ENCODE data around the gene MAPK11.

The MAPK11 gene

GRCh38 chr22:50307890-50308596 is 37.9 kb upstream of the MAPK11 start:
- DNase-seq: no peak

DNA sequence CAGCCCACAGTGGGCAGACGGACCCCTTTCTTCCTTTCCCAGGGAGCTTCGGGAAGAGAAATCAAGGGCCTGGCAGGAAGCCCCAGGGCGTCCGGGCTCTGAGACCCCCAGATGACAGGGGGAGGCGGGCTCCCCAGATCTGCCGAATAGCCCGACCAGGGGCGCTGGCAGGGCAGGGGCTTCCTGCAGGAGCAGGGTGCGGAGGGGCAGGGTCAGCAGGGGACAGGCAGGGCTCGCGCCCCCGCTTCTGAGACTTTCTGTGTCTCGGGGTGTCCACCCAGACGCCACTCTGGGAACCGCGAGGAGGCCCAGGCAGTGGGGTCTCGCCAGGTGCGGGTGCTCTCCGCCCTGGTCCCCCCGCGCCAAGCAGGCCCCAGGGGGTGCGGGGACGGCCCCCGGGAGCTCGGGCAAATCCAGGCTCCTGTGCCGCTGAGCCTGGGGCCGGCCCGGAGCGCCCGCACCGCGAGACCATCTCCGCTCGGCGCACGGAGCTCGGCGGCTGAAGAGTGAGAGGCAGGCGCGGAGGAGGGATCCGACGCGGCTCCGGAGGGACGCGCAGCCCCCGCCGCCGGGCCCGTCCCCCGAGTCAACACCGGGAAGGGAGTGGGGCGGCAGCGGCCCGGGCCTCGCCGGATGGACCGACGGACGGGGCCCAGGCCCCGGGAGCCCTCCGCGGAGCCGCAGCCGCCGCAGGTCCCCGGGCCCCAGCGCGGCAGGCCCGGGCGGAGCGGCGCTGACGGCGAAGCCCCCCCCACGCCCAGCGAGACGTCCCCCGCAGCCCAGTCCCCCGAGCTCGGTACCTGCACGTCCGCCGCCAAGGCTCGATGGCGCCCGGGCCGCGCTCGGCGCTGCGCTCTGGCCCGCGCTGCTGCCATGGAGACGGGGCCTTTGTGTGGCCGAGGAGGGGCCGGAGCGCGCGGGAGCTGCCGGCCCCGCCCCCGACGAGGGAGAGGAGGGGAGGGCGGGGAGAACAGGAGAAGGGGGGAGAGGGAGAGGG is 36.9 kb upstream of the MAPK11 start, which contains the start of gene PLXNB2:
PLXNB2 (minus strand) TSS at position 894 of the 997 bp plus-strand sequence. CDS start 17,062 bp downstream, outside the sequence.
- peak in 1 of 2 experiments; percentile 22 for DNase-seq

- DNase-seq: no peak
These were observed 35.9 kb upstream of the MAPK11 start for GRCh38 chr22:50305923-50306566.

GRCh38 chr22:50305393-50305922 is 35.3 kb upstream of the MAPK11 start:
- no peak for DNase-seq

GRCh38 chr22:50304528-50305392 is 34.6 kb upstream of the MAPK11 start:
- DNase-seq: no peak

DNA sequence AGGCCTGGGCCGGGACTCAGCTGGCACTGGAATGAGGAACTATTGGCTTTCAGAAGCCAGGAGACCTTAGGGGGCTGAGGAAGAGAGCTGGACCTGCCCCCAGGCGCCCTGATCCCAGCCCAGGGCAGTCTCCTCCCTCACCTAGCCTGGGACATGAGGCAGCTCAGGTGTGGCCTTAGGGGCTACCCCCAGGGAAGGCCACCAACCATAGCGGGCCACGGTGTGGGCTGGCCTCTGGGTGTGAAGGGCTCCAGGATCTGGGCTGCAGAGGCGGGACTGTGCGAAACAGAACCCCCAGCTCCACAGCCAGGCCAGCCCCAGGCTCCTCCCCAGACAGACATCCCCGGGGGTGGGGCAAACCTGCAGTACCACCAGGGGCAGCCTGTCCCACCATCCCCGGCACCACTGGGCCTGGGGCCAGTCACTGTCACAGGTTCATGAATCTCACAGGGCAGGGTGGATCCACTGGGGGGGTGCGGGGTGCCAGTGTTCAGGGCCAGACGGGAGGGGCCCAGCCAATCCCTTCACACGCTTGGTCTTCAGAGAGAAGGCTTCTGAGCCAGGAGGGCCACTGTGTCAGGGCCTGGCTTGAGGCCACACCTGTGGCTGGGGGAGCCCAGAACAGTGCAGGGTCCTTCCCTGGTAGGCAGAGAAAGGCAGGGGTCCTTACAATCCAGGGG is 33.8 kb upstream of the MAPK11 start:
- DNase-seq: no peak

GRCh38 chr22:50303515-50303847 is 33.3 kb upstream of the MAPK11 start:
- no peak for DNase-seq

GRCh38 chr22:50302564-50302963 is 32.4 kb upstream of the MAPK11 start:
- DNase-seq: no peak

- no peak for DNase-seq
These were observed 31.9 kb upstream of the MAPK11 start for GRCh38 chr22:50302041-50302541.

DNA sequence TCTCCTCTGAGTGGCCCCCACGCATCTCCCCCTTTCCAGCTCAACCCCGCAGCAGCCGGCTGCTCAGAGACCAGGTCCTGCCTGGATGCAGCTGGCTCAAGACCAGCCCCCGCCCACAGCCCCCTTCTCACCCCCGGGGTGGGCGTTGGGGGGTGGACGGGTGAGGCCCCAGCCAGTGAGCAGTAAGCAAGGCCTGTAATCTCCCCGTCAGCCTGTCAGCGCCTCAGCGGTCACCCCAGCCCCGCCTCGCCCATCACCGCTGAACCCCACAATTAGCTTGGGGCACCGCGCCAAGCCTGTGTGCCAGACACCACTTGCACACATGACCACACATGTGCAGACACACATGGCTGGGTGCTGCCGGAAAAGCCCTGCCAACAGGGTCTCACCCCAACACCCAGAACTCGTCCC is 31.4 kb upstream of the MAPK11 start:
- no peak for DNase-seq

DNA sequence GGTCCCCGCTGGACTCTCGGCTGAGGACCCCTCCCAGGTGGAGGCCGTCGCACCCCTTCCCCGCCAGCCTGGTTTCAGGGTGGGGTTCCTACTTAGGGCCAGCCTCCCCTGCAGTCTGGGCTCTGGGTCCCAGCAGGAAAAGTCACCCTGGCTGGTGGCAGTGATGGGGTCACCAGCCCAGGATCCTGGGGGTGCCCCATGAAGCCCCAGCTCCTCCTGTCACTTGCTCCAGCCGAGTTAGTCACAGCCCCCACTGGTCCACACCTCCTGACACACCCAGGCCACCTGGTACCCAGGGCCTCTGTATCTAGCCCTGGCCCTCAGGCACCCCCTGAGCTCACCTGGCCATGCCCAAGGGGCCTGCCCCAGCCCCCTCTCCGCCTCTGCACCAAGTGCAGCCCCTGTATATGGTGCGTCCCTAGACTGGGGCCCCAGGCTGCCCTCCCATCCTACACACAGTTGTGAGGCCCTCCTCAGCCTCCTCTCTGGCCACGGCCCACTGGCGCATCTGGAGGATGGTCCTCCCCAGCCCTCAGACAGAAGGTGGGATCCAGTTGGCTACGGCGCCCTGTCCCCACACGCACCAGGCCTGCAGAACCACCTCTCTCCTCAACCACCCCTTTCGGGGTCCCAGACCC is 30.6 kb upstream of the MAPK11 start:
- DNase-seq: no peak

- DNase-seq: no peak
These were observed 29.8 kb upstream of the MAPK11 start for GRCh38 chr22:50299785-50300619.

- no peak for DNase-seq
These were observed 29.0 kb upstream of the MAPK11 start for GRCh38 chr22:50298937-50299784.

GRCh38 chr22:50298266-50298637 is 28.1 kb upstream of the MAPK11 start:
- DNase-seq: no peak

GRCh38 chr22:50297510-50298265 is 27.5 kb upstream of the MAPK11 start:
- no peak for DNase-seq

DNA sequence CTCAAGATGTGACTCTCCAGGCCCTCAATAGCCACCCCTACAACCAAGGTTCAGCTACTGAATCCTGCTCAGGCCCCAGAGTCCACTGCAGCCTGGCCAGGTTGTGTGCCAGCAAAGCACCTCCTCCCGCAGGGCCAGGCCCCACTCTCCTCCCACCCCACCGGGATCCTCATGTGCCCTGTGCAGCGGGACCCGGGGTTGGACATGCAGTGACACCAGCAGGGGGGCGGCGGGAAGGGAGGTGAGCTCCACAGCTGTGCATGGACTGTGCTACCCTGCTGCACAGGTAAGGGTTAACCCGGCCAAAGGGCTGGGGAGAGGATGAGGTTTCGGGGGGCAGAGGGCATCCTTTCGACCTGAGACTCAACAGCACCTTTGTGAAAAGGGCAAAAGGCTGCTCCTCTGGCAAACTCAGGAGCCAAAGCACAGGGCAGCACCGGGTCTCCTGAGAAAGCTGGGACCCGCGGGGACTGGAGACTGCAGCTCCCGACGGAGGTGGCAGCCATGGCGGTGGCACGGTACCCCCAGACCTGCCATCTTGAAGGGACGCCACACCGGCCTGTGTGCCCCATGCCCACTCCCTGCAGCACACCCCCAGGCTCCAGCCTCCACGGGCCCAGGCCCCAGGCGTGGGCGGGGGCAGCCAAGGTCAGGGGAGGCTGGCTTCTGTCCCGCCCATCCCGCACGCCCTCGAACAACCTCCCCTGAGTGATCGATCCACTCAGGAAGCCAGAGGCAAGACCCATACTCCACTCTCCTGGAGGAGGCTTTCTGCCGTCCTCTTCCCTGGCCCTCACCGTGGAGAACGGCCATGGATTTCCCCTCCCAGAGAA is 26.7 kb upstream of the MAPK11 start:
- no peak for DNase-seq

- DNase-seq: no peak
These were observed 24.1 kb upstream of the MAPK11 start for GRCh38 chr22:50294319-50294656.

All from stimulated activated CD4-positive, alpha-beta T cell treated with anti-CD3 and anti-CD28 coated beads, Interleukin-4, amount 100 ng/mL, for 4 hours (primary cell).